Measurements from ENCODE around the gene LBR. TPM values are rescaled to one million over a fixed set of nuclear protein-coding genes. Genes with fewer than 3 reads are reported as not detected.

LBR gene
- polyA plus RNA-seq, 1 experiment = 16.7 TPM

GRCh38 chr1:225431081-225431863 lies 3.4 kb upstream of the LBR start:
- Histone ChIP-seq H3K36me3 (ENCODE audit: control insufficient read depth, insufficient read depth, low read length) (no peaks in the 10 kb centered on the region), H3K4me3 (ENCODE audit: low read depth, low read length) (no peak overlapping the region), H3K27me3 (ENCODE audit: control insufficient read depth, insufficient read depth, low read length) (peaks cover 3% of the 10 kb centered on the region)
- ChIA-PET POLR2A (no interaction called here), CTCF (no interaction called here)
- no peak for TF ChIP-seq CTCF (IDR thresholded peaks at IDR 0.05; ENCODE audit: insufficient read depth, low read depth, low read length)
- DNase-seq (ENCODE audit: low read depth) = no peak

- ChIA-PET CTCF (interaction anchor here (0.8 kb wide), 1 partner anchor 635 kb away, joined by 3 read pairs; no protein-coding TSS in a partner anchor), POLR2A (no interaction called here)
- no peak for DNase-seq (ENCODE audit: low read depth)
- no peak overlapping the region for H3K4me3 ChIP-seq (ENCODE audit: low read depth, low read length)
- no peaks in the 10 kb centered on the region for H3K36me3 ChIP-seq (ENCODE audit: control insufficient read depth, insufficient read depth, low read length)
- TF ChIP-seq CTCF (IDR thresholded peaks at IDR 0.05; ENCODE audit: insufficient read depth, low read depth, low read length) = no peak
- H3K27me3 ChIP-seq (ENCODE audit: control insufficient read depth, insufficient read depth, low read length) = peaks cover 2% of the 10 kb centered on the region; the same call in 1 of the 2 replicates
These were observed 2.5 kb upstream of the LBR start for GRCh38 chr1:225430301-225430700.

- CTCF ChIA-PET = interaction anchor here (1.2 kb wide), 1 partner anchor 10 kb away, joined by 4 read pairs; no protein-coding TSS in a partner anchor
These were observed 1.1 kb upstream of the LBR start for GRCh38 chr1:225428881-225429455.

DNA sequence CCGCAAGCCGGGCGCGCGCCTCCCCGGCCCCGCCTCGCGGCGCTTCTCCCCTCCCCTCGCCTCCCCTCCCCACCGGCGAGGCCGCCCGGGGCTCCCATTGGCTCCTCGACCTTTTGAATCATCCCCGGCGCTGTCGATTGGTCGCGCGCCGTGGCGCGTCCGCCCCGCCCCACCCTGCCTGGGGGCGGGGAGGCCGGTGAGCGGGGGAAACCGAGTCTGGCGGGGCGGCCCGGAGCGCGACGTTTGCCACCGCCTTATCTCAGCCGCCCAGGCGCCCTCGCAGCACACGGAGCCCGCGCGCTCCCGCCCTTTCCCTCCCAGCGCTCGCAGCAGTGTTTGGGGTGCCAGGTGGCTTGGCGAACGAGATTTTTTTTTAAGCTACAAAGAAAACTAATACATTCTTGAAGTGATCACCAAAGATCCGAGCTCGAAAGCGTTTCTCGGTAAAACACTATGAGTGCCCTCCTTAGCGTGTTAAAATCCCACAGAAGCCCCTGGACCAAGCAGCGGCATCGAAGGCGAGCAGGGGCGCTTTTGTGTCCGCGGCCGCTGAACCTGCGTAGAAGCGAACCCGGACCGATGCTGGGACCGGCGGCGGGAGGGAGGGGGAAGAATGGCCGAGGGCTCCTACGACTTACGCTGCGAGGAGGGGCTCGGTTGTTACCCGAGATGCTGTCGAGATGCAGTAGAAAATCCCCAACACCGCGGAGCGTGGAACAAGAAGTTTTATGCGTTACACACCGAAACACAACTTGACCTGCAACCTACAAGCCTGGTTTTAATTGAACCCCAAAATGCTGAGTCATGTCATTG lies 436 bp upstream of the LBR start:
- TF ChIP-seq CTCF (IDR thresholded peaks at IDR 0.05; ENCODE audit: insufficient read depth, low read depth, low read length) = no peak
- Histone ChIP-seq H3K27me3 (ENCODE audit: control insufficient read depth, insufficient read depth, low read length) (no peaks in the 10 kb centered on the region), H3K4me3 (ENCODE audit: low read depth, low read length) (peak overlapping the region; percentile 81), H3K36me3 (ENCODE audit: control insufficient read depth, insufficient read depth, low read length) (no peaks in the 10 kb centered on the region)
- peak; percentile 37 for DNase-seq (ENCODE audit: low read depth)
- ChIA-PET CTCF (interaction anchor here (1.2 kb wide), 1 partner anchor 10 kb away, joined by 4 read pairs; no protein-coding TSS in a partner anchor), POLR2A (interaction anchor here (0.5 to 0.6 kb wide), 2 partner anchors 340 to 496 kb away, joined by 3 to 5 read pairs; partner anchors contain the start of gene PYCR2)

More at GRCh38 chr1:225428881-225429455, 1.1 kb upstream of the LBR start:
- POLR2A ChIA-PET = interaction anchor here (0.5 kb wide), 1 partner anchor 495 kb away, joined by 3 read pairs; the partner anchor contains the start of gene PYCR2
- Histone ChIP-seq H3K4me3 (ENCODE audit: low read depth, low read length) (peak overlapping the region; percentile 81), H3K27me3 (ENCODE audit: control insufficient read depth, insufficient read depth, low read length) (no peaks in the 10 kb centered on the region), H3K36me3 (ENCODE audit: control insufficient read depth, insufficient read depth, low read length) (no peaks in the 10 kb centered on the region)
- no peak for DNase-seq (ENCODE audit: low read depth)
- no peak for TF ChIP-seq CTCF (IDR thresholded peaks at IDR 0.05; ENCODE audit: insufficient read depth, low read depth, low read length)
